Ishikawa (cell line): ENCODE results near the gene DISP3.

Experiments
- CEBPB ChIP-seq: IDR thresholded peaks from 2 replicates; pipeline ENCODE4 v1.6.1; 2012
- EGR1 ChIP-seq: IDR thresholded peaks from 2 replicates; pipeline ENCODE4 v1.6.1; 2012
- EP300 ChIP-seq: IDR thresholded peaks from 2 replicates; pipeline ENCODE4 v1.6.1; 2012; ENCODE audit warnings: borderline replicate concordance
- FOXM1 ChIP-seq: IDR thresholded peaks from 2 replicates; pipeline ENCODE4 v1.6.1; 2012; ENCODE audit warnings: low read depth, borderline replicate concordance
- MAX ChIP-seq: IDR thresholded peaks from 2 replicates; pipeline ENCODE4 v1.6.1; 2012
- NFIC ChIP-seq: IDR thresholded peaks from 2 replicates; pipeline ENCODE4 v1.6.1; 2012
- RAD21 ChIP-seq: IDR thresholded peaks from 2 replicates; pipeline ENCODE4 v1.6.1; 2012; ENCODE audit warnings: low read depth
- REST ChIP-seq: IDR thresholded peaks from 2 replicates; pipeline ENCODE4 v1.6.1; 2012; ENCODE audit warnings: low read depth, mild to moderate bottlenecking
- TAF1 ChIP-seq: IDR thresholded peaks from 2 replicates; pipeline ENCODE4 v1.6.1; 2012; ENCODE audit warnings: low read depth, mild to moderate bottlenecking
- TCF12 ChIP-seq: IDR thresholded peaks from 2 replicates; pipeline ENCODE4 v1.6.1; 2012; ENCODE audit warnings: low read depth
- TEAD4 ChIP-seq: IDR thresholded peaks from 2 replicates; pipeline ENCODE4 v1.6.1; 2012
- USF1 ChIP-seq: IDR thresholded peaks from 2 replicates; pipeline ENCODE4 v1.6.1; 2012
- YY1 ChIP-seq: IDR thresholded peaks from 2 replicates; pipeline ENCODE4 v1.6.1; 2012; ENCODE audit warnings: low read depth

- TF ChIP-seq NFIC (no peak), EGR1 (no peak), YY1 (no peak), MAX (no peak), RAD21 (no peak), REST (no peak), TAF1 (no peak), USF1 (no peak), FOXM1 (no peak), CEBPB (no peak), TCF12 (no peak), EP300 (no peak), TEAD4 (no peak)
These were observed 13.3 kb downstream of the DISP3 start for GRCh38 chr1:11492235-11492634.
